H9 (cell line): Measurements from ENCODE around the gene HACD1. TPM values are rescaled to one million over a fixed set of nuclear protein-coding genes. Genes with fewer than 3 reads are reported as not detected.

Source experiments
- DNase-seq: peaks from one replicate; pipeline ENCODE4 v3.0.0-alpha.2; 2017
- H2AFZ ChIP-seq: one replicate; pipeline ENCODE4 v1.6.1; 2013; ENCODE audit warnings: mild to moderate bottlenecking, low read length, control low read depth, moderate library complexity
- H2AK5ac ChIP-seq: 2 replicates; pipeline ENCODE4 v1.6.1; 2013; ENCODE audit warnings: low read length, control low read depth, mixed read lengths; ENCODE audit not compliant: insufficient read length
- H2BK120ac ChIP-seq: one replicate; pipeline ENCODE4 v1.6.1; 2013; ENCODE audit warnings: low read depth, mild to moderate bottlenecking, low read length, control low read depth, inconsistent platforms; ENCODE audit not compliant: poor library complexity, severe bottlenecking
- H2BK12ac ChIP-seq: 2 replicates; pipeline ENCODE4 v1.6.1; 2013; ENCODE audit warnings: low read length, control low read depth, mixed read lengths, low read depth; ENCODE audit not compliant: insufficient read length
- H2BK15ac ChIP-seq: 2 replicates; pipeline ENCODE4 v1.6.1; 2013; ENCODE audit warnings: low read depth, low read length, control low read depth
- H2BK20ac ChIP-seq: one replicate; pipeline ENCODE4 v1.6.1; 2013; ENCODE audit warnings: low read depth, mild to moderate bottlenecking, low read length, control low read depth, inconsistent platforms; ENCODE audit not compliant: poor library complexity, severe bottlenecking
- H2BK5ac ChIP-seq: 2 replicates; pipeline ENCODE4 v1.6.1; 2013; ENCODE audit warnings: low read length, control low read depth, mixed read lengths; ENCODE audit not compliant: insufficient read length
- H3K14ac ChIP-seq: 2 replicates; pipeline ENCODE4 v1.6.1; 2013; ENCODE audit warnings: low read length, control low read depth; ENCODE audit not compliant: insufficient read depth
- H3K18ac ChIP-seq: 2 replicates; pipeline ENCODE4 v1.6.1; 2013; ENCODE audit warnings: low read depth, mild to moderate bottlenecking, mixed read lengths, low read length, control low read depth; ENCODE audit not compliant: insufficient read length
- H3K23ac ChIP-seq: 2 replicates; pipeline ENCODE4 v1.6.1; 2013; ENCODE audit warnings: low read length, control low read depth, mixed read lengths, low read depth; ENCODE audit not compliant: insufficient read length
- H3K23me2 ChIP-seq: 2 replicates; pipeline ENCODE4 v1.6.1; 2013; ENCODE audit warnings: low read depth, mild to moderate bottlenecking, mixed read lengths, low read length, control low read depth; ENCODE audit not compliant: insufficient read length, poor library complexity, severe bottlenecking
- H3K27ac ChIP-seq: 2 replicates; pipeline ENCODE4 v1.5.1; 2013; ENCODE audit warnings: low read length, control low read depth, mixed read lengths, low read depth; ENCODE audit not compliant: insufficient read length
- H3K27me3 ChIP-seq: 2 replicates; pipeline ENCODE4 v1.6.1; 2013; ENCODE audit warnings: low read length, control low read depth, inconsistent platforms; ENCODE audit not compliant: insufficient read depth
- H3K4ac ChIP-seq: 2 replicates; pipeline ENCODE4 v1.6.1; 2013; ENCODE audit warnings: low read depth, mild to moderate bottlenecking, control low read depth, inconsistent platforms, low read length, moderate library complexity
- H3K4me1 ChIP-seq: 2 replicates; pipeline ENCODE4 v1.6.1; 2013; ENCODE audit warnings: low read length, control low read depth, inconsistent platforms; ENCODE audit not compliant: insufficient read depth
- H3K4me2 ChIP-seq: 2 replicates; pipeline ENCODE4 v1.6.1; 2013; ENCODE audit warnings: low read length, control low read depth, mixed read lengths; ENCODE audit not compliant: insufficient read length, insufficient read depth
- H3K56ac ChIP-seq: 2 replicates; pipeline ENCODE4 v1.6.1; 2013; ENCODE audit warnings: low read depth, mild to moderate bottlenecking, mixed read lengths, low read length, control low read depth; ENCODE audit not compliant: insufficient read length
- H3K79me1 ChIP-seq: 2 replicates; pipeline ENCODE4 v1.6.1; 2013; ENCODE audit warnings: low read depth, mild to moderate bottlenecking, moderate library complexity, low read length, control low read depth, inconsistent platforms; ENCODE audit not compliant: insufficient read depth, poor library complexity, severe bottlenecking
- H3K79me2 ChIP-seq: 2 replicates; pipeline ENCODE4 v1.6.1; 2013; ENCODE audit warnings: low read length, control low read depth, inconsistent platforms; ENCODE audit not compliant: insufficient read depth
- H3K9ac ChIP-seq: 2 replicates; pipeline ENCODE4 v1.6.1; 2013; ENCODE audit warnings: low read length, control low read depth, mixed read lengths; ENCODE audit not compliant: insufficient read length; ENCODE audit errors: extremely low read depth
- H3K9me3 ChIP-seq: one replicate; pipeline ENCODE4 v1.6.1; 2013; ENCODE audit warnings: low read depth, low read length, inconsistent platforms; ENCODE audit not compliant: control insufficient read depth
- H3T11ph ChIP-seq: one replicate; pipeline ENCODE4 v1.6.1; 2013; ENCODE audit warnings: mild to moderate bottlenecking, low read length, control low read depth, inconsistent platforms
- H4K20me1 ChIP-seq: one replicate; pipeline ENCODE4 v1.6.1; 2013; ENCODE audit not compliant: control insufficient read depth, insufficient read length, insufficient read depth
- H4K5ac ChIP-seq: 2 replicates; pipeline ENCODE4 v1.6.1; 2013; ENCODE audit warnings: low read depth, mild to moderate bottlenecking, mixed read lengths, low read length, control low read depth; ENCODE audit not compliant: insufficient read length
- H4K8ac ChIP-seq: replicated peaks from 2 replicates; pipeline ENCODE4 v1.6.1; 2013; ENCODE audit warnings: low read length, control low read depth, mixed read lengths, low read depth; ENCODE audit not compliant: insufficient read length
- H4K91ac ChIP-seq: 2 replicates; pipeline ENCODE4 v1.6.1; 2013; ENCODE audit warnings: low read depth, mild to moderate bottlenecking, moderate library complexity, mixed read lengths, low read length, control low read depth; ENCODE audit not compliant: insufficient read length
- H3K27ac Mint-ChIP-seq, 3 experiments: 2 replicates in 2 of 3; 3 replicates in 1 of 3; pipeline ENCODE4 v1.8.0; 2020 to 2021; ENCODE audit warnings: mixed read lengths in 3 of 3, mild to moderate bottlenecking in 1 of 3, moderate library complexity in 1 of 3
- H3K27me3 Mint-ChIP-seq: 2 replicates; pipeline ENCODE4 v1.8.0; 2021; ENCODE audit warnings: low read depth, mild to moderate bottlenecking, moderate library complexity, mixed read lengths
- H3K36me3 Mint-ChIP-seq, 3 experiments: 2 replicates in 2 of 3; 3 replicates in 1 of 3; pipeline ENCODE4 v1.8.0; 2020 to 2021; ENCODE audit warnings: low read depth in 3 of 3, mixed read lengths in 3 of 3; ENCODE audit not compliant: insufficient read depth in 1 of 3
- H3K4me1 Mint-ChIP-seq, 2 experiments: 2 replicates each; pipeline ENCODE4 v1.8.0; 2020; ENCODE audit warnings: mixed read lengths in 2 of 2
- H3K4me3 Mint-ChIP-seq, 2 experiments: 2 replicates in 1 of 2; 3 replicates in 1 of 2; pipeline ENCODE4 v1.8.0; 2020 to 2021; ENCODE audit warnings: mild to moderate bottlenecking in 2 of 2, mixed read lengths in 2 of 2, moderate library complexity in 1 of 2
- H3K9me3 Mint-ChIP-seq, 2 experiments: 2 replicates in 1 of 2; 3 replicates in 1 of 2; pipeline ENCODE4 v1.8.0; 2020; ENCODE audit warnings: mild to moderate bottlenecking in 2 of 2, mixed read lengths in 2 of 2, moderate library complexity in 1 of 2
- CTCF ChIP-seq: fragments of 200-600 bp; sonication (generic); conservative IDR thresholded peaks from 3 replicates; pipeline ENCODE4 v1.8.0; 2021; ENCODE audit warnings: antibody characterized with exemption, mild to moderate bottlenecking
- WGBS: extraction: QIAGEN DNeasy Blood & Tissue Kit; methylation state at CpG from one replicate; pipeline ENCODE4 v1.1.7; 2013; ENCODE audit warnings: missing lambda C conversion rate, low lambda C conversion rate, mixed read lengths; ENCODE audit not compliant: insufficient read length; ENCODE audit errors: extremely low coverage; 5-methylcytosine and 5-hydroxymethylcytosine counted together
- total RNA-seq: library from RNA; stranded (reverse); gene quantifications from 2 replicates; pipeline ENCODE4 v1.2.1, GENCODE V29; 2021

HACD1 gene
- total RNA-seq, 1 experiment from 2014 or later: 25.0 TPM

- Histone ChIP-seq H4K5ac (no peak overlapping the region), H3K23me2 (no peaks in the 10 kb centered on the region), H3K18ac (no peak overlapping the region), H3K79me1 (no peaks in the 10 kb centered on the region), H2AK5ac (no peak overlapping the region), H2BK15ac (no peak overlapping the region), H2BK5ac (no peak overlapping the region), H3K27ac (no peak overlapping the region), H4K20me1 (no peaks in the 10 kb centered on the region), H2BK12ac (no peak overlapping the region), H3K56ac (no peak overlapping the region), H3K4me2 (no peak overlapping the region), H3K27me3 (no peaks in the 10 kb centered on the region), H2BK20ac (no peak overlapping the region), H3K9me3 (no peaks in the 10 kb centered on the region), H3K79me2 (no peaks in the 10 kb centered on the region), H2BK120ac (no peak overlapping the region), H2AFZ (no peak overlapping the region), H3K4me1 (no peaks in the 10 kb centered on the region), H4K8ac (no peak overlapping the region), H3T11ph (no peak overlapping the region), H3K14ac (no peak overlapping the region), H4K91ac (no peak overlapping the region), H3K4ac (no peak overlapping the region), H3K23ac (no peak overlapping the region), H3K9ac (no peak overlapping the region)
- no peak for DNase-seq
- H3K4me1 Mint-ChIP-seq: no peaks in the 10 kb centered on the region
- H3K4me3 Mint-ChIP-seq: no peak overlapping the region
- no peaks in the 10 kb centered on the region for H3K9me3 Mint-ChIP-seq
- TF ChIP-seq CTCF: peak; percentile 58
- no peak overlapping the region for H3K27ac Mint-ChIP-seq
- no peaks in the 10 kb centered on the region for H3K27me3 Mint-ChIP-seq
- 0 out of 7 replicates have a peak, but pooled peaks cover 0 to under 1% (median 0%) of the 10 kb centered on the region in 3 experiments for H3K36me3 Mint-ChIP-seq
- WGBS: 100% methylated on average over 1 of the region's 8 CpGs
Measured at GRCh38 chr10:17599089-17599488, 18.1 kb downstream of the HACD1 start.
